Inflammatory macrophage treated with lipopolysaccharide for 4 hours (primary cell): ENCODE results near the gene IRAK2.
"Not testable (repeated sequence)": the region's sequence is repeated elsewhere in the genome, so short reads cannot be mapped to it uniquely, and the experiment has no call there.

Experiments
- DNase-seq: peaks from one replicate; pipeline ENCODE4 v3.0.0-alpha.2; 2020

IRAK2 gene, protein sequence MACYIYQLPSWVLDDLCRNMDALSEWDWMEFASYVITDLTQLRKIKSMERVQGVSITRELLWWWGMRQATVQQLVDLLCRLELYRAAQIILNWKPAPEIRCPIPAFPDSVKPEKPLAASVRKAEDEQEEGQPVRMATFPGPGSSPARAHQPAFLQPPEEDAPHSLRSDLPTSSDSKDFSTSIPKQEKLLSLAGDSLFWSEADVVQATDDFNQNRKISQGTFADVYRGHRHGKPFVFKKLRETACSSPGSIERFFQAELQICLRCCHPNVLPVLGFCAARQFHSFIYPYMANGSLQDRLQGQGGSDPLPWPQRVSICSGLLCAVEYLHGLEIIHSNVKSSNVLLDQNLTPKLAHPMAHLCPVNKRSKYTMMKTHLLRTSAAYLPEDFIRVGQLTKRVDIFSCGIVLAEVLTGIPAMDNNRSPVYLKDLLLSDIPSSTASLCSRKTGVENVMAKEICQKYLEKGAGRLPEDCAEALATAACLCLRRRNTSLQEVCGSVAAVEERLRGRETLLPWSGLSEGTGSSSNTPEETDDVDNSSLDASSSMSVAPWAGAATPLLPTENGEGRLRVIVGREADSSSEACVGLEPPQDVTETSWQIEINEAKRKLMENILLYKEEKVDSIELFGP

GRCh38 chr3:10164546-10165393, at the start of gene IRAK2:
Gene IRAK2 (plus strand): TSS chr3:10164919. CDS start chr3:10164955, 36 bp downstream.
- DNase-seq = peak; percentile 85

GRCh38 chr3:10115326-10116137, 49.2 kb upstream of the IRAK2 start, which contains the start of gene BRK1:
Gene BRK1 (plus strand): TSS chr3:10115675. CDS start chr3:10115702, 27 bp downstream.
- DNase-seq = peak; percentile 99

- peak; percentile 49 for DNase-seq
These were observed 48.6 kb upstream of the IRAK2 start for GRCh38 chr3:10116138-10116460.

- no peak for DNase-seq
These were observed 47.8 kb upstream of the IRAK2 start for GRCh38 chr3:10116928-10117327.

GRCh38 chr3:10119376-10119775, 45.3 kb upstream of the IRAK2 start:
- no peak for DNase-seq

GRCh38 chr3:10121064-10121463, 43.7 kb upstream of the IRAK2 start:
- no peak for DNase-seq

DNA sequence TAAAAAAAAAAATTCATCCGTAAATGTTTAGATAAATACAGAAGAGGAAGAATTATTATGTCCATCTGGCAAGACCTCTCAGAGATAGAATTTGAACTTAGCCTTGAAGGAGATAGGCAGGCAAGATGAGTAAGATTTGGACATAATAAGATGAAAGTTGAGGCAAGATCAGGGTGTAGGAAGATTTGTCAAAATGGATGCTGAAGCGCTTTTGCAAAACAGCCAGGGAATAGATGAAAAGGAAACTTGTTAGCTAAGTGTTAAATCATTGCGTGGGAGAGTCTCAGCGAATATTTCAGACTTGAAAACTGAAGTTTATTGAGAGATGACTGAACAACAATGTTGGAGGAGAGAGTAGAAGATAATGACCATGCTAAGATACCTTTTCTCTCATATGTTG, 42.0 kb upstream of the IRAK2 start:
- DNase-seq = no peak

- not testable (repeated sequence) for DNase-seq
These were observed 28.8 kb upstream of the IRAK2 start for GRCh38 chr3:10135872-10136271.

- no peak for DNase-seq
These were observed 28.2 kb upstream of the IRAK2 start for GRCh38 chr3:10136426-10137005.

DNA sequence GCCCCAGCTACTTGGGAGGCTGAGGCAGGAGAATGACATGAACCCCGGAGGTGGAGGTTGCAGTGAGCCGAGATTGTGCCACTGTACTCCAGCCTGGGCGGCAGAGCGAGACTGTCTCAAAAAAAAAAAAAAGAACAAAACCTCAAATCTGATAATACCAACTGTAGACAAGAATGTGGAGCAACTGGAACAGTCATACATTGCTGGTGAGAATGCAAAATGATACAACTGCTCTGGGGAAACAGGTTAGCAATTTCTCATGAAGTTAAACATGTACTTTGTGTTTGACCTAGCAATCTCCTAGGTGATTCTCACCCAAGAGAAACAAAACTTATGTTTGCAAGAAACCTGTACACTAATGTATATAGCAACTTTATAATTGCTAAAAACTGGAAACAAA, 27.5 kb upstream of the IRAK2 start:
- no peak for DNase-seq

- DNase-seq = no peak
These were observed 23.6 kb upstream of the IRAK2 start for GRCh38 chr3:10140996-10141546.

- no peak for DNase-seq
These were observed 21.8 kb upstream of the IRAK2 start for GRCh38 chr3:10142707-10143560.

- DNase-seq = peak; percentile 62
These were observed 19.0 kb upstream of the IRAK2 start for GRCh38 chr3:10145685-10146084.

- DNase-seq = peak; percentile 70
These were observed 15.5 kb upstream of the IRAK2 start for GRCh38 chr3:10149226-10149625.

- no peak for DNase-seq
These were observed 13.7 kb upstream of the IRAK2 start for GRCh38 chr3:10150987-10151386.

- DNase-seq = no peak
These were observed 10.2 kb upstream of the IRAK2 start for GRCh38 chr3:10154335-10155122.

GRCh38 chr3:10155123-10155472, 9.6 kb upstream of the IRAK2 start:
- DNase-seq = no peak

GRCh38 chr3:10155658-10156057, 9.1 kb upstream of the IRAK2 start:
- no peak for DNase-seq

DNA sequence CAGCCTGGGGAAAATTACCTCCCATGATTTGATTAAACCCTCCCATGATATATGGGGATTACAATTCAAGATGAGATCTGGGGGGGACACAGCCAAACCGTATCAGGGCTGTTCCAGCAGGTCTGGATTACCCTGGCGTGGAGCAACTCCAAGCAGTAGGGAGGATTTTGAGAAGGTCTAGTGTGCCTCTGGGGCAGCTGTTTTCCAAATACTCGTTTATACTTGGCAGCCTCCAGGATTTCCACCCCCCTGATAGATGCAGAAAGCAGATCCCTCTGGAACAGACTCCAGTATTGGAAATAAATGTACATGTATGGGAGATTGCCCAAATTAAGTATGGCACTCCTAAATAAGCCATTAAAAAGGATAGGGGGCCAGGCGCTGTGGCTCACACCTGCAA, 7.7 kb upstream of the IRAK2 start:
- DNase-seq = no peak

DNA sequence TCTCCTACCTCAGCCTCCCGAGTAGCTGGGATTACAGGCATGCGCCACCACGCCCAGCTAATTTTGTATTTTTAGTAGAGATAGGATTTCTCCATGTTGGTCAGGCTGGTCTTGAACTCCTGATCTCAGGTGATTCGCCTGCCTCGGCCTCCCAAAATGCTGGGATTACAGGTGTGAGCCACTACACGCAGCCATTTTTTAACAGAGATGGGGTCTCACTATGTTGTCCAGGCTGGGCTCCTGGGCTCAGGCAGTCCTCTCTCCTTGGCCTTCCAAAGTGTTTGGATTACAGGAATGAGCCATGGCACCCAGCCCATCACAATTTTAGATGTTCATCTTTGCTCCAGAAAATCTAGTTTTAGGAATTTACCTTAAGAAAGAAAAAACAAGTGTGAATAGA, 6.2 kb upstream of the IRAK2 start:
- DNase-seq = not testable (repeated sequence)
